ENCODE data around the gene FHIT.

- TF ChIP-seq GATA2 (IDR thresholded peaks at IDR 0.05; ENCODE audit: low read depth, low read length), result no peak
- TF ChIP-seq GATA3 (IDR thresholded peaks at IDR 0.05; ENCODE audit: low read depth, low read length), result no peak
These were observed 1438.1 kb downstream of the FHIT start for GRCh38 chr3:59813148-59813538.

All from SH-SY5Y (cell line).